Suprapubic skin (tissue), 4 donors: ENCODE data around the gene SERPINA1. TPM values are rescaled to one million over a fixed set of nuclear protein-coding genes. Genes with fewer than 3 reads are reported as not detected.

ENCODE experiments used
- DNase-seq, 2 donors: peaks; one replicate each; pipeline ENCODE4 v3.0.0-alpha.2; 2019; ENCODE audit warnings: low spot score in 2 of 2
- H3K27ac ChIP-seq: fragments of 200-600 bp; sonication (generic); one replicate; pipeline ENCODE4 v1.5.1; 2019
- H3K27me3 ChIP-seq: fragments of 200-600 bp; sonication (generic); one replicate; pipeline ENCODE4 v1.5.1; 2019
- H3K36me3 ChIP-seq: fragments of 200-600 bp; sonication (generic); one replicate; pipeline ENCODE4 v1.5.1; 2019
- H3K4me1 ChIP-seq: fragments of 200-600 bp; sonication (generic); one replicate; pipeline ENCODE4 v1.5.1; 2019
- H3K4me3 ChIP-seq: fragments of 200-600 bp; sonication (generic); one replicate; pipeline ENCODE4 v1.5.1; 2019; ENCODE audit warnings: mild to moderate bottlenecking
- H3K9me3 ChIP-seq: fragments of 200-600 bp; sonication (generic); one replicate; pipeline ENCODE4 v1.5.1; 2019
- EP300 ChIP-seq: sonication (generic); formaldehyde crosslinking; IDR thresholded peaks from one replicate; pipeline ENCODE4 v1.6.1; 2017; ENCODE audit warnings: antibody characterized with exemption
- POLR2A ChIP-seq, 2 donors: fragments of 450-650 bp; IDR thresholded peaks; one replicate each; pipeline ENCODE4 v1.6.1; 2017; ENCODE audit warnings: antibody characterized with exemption in 2 of 2, mild to moderate bottlenecking in 2 of 2, moderate library complexity in 2 of 2
- POLR2AphosphoS5 ChIP-seq, 3 donors: sonication (generic); formaldehyde crosslinking; IDR thresholded peaks; one replicate each; pipeline ENCODE4 v1.6.1; 2017; ENCODE audit warnings: antibody characterized with exemption in 3 of 3
- WGBS: methylation state at CpG from one replicate; pipeline ENCODE4 v1.1.5; 2018; 5-methylcytosine and 5-hydroxymethylcytosine counted together
- total RNA-seq, 4 donors: library from RNA; depleted of rRNA; stranded (reverse); fragments of >200 nt; gene quantifications; one replicate each; pipeline ENCODE4 v1.1.0, GENCODE V29; 2016
- TF ChIP-seq, protein P1 (sequence below), 2 donors: fragments of 200-600 bp in 1 of 2; fragments of 450-650 bp in 1 of 2; sonication (generic) in 1 of 2; IDR thresholded peaks; one replicate each; pipeline ENCODE4 v1.5.1; 2016 to 2019; ENCODE audit warnings: antibody characterized with exemption in 2 of 2, mild to moderate bottlenecking in 1 of 2, moderate library complexity in 1 of 2

The SERPINA1 gene
- total RNA-seq, 4 donors from 2014 or later = 4.7 to 62.4 (median 7.5) TPM

- 87% methylated on average over 10 of the region's 10 CpGs for WGBS
- Histone ChIP-seq H3K4me3 (no peak overlapping the region), H3K27me3 (no peaks in the 10 kb centered on the region), H3K36me3 (no peaks in the 10 kb centered on the region), H3K4me1 (peaks cover 15% of the 10 kb centered on the region), H3K27ac (no peak overlapping the region), H3K9me3 (no peaks in the 10 kb centered on the region)
- TF ChIP-seq POLR2AphosphoS5 (IDR thresholded peaks at IDR 0.05) (no peak), POLR2A (IDR thresholded peaks at IDR 0.05) (no peak), EP300 (no peak)
- TF ChIP-seq, protein P1, sequence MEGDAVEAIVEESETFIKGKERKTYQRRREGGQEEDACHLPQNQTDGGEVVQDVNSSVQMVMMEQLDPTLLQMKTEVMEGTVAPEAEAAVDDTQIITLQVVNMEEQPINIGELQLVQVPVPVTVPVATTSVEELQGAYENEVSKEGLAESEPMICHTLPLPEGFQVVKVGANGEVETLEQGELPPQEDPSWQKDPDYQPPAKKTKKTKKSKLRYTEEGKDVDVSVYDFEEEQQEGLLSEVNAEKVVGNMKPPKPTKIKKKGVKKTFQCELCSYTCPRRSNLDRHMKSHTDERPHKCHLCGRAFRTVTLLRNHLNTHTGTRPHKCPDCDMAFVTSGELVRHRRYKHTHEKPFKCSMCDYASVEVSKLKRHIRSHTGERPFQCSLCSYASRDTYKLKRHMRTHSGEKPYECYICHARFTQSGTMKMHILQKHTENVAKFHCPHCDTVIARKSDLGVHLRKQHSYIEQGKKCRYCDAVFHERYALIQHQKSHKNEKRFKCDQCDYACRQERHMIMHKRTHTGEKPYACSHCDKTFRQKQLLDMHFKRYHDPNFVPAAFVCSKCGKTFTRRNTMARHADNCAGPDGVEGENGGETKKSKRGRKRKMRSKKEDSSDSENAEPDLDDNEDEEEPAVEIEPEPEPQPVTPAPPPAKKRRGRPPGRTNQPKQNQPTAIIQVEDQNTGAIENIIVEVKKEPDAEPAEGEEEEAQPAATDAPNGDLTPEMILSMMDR (IDR thresholded peaks at IDR 0.05) = no peak
- DNase-seq = no peak
Observed at GRCh38 chr14:94389731-94390371, 1.4 kb upstream of the SERPINA1 start.

DNA sequence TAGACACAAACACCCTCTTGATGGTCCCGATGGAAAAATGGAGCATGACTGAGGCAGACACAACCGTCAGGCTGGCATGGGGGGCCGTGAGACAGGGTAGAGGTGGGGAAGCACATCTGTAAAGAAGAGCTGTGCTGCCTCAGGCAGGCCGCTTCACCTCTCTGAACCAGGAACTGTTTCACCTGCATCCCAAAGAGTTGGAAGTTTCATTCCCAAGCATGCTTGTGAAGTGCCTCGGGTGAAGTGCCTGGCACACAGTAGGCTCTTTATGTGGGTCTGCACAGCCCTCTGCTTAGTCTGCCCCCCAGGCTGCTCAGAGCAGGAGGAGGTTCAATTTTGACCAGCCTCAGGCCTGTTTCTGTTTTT lies 685 bp upstream of the SERPINA1 start:
- WGBS = 88% methylated on average over 5 of the region's 5 CpGs
- no peaks in the 10 kb centered on the region for H3K27me3 ChIP-seq
- H3K4me1 ChIP-seq = peaks cover 8% of the 10 kb centered on the region
- H3K9me3 ChIP-seq = no peaks in the 10 kb centered on the region
- no peaks in the 10 kb centered on the region for H3K36me3 ChIP-seq
- no peak for DNase-seq
- H3K4me3 ChIP-seq = no peak overlapping the region
- no peak for TF ChIP-seq POLR2A (IDR thresholded peaks at IDR 0.05)
- TF ChIP-seq EP300 = no peak
- no peak for TF ChIP-seq POLR2AphosphoS5 (IDR thresholded peaks at IDR 0.05)
- TF ChIP-seq, protein P1 (IDR thresholded peaks at IDR 0.05) = no peak
- H3K27ac ChIP-seq = no peak overlapping the region

DNA sequence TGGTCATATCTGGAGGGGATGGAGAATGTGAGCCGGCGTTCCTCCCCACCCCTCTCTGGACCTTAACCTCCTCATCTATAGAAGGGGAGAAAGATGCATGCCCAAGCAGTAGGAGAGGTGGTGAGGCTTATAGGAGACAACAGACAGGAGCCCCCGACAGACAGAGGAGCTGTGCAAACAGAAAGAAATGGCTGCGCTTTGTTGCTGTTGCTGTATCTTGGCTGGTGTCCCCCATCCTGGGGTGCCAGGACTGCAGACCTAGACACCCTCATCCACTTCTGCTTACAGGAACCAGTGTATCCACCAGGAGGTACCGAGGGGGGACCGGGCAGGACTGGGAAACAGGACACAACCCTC lies 397 bp downstream of the SERPINA1 start:
- Histone ChIP-seq H3K4me1 (peaks cover 7% of the 10 kb centered on the region), H3K36me3 (no peaks in the 10 kb centered on the region), H3K9me3 (no peaks in the 10 kb centered on the region), H3K27ac (no peak overlapping the region), H3K4me3 (no peak overlapping the region), H3K27me3 (no peaks in the 10 kb centered on the region)
- WGBS = 85% methylated on average over 6 of the region's 6 CpGs
- no peak for DNase-seq
- TF ChIP-seq EP300 (no peak), POLR2A (IDR thresholded peaks at IDR 0.05) (no peak), POLR2AphosphoS5 (IDR thresholded peaks at IDR 0.05) (no peak)
- TF ChIP-seq, protein P1 (IDR thresholded peaks at IDR 0.05) = no peak

DNA sequence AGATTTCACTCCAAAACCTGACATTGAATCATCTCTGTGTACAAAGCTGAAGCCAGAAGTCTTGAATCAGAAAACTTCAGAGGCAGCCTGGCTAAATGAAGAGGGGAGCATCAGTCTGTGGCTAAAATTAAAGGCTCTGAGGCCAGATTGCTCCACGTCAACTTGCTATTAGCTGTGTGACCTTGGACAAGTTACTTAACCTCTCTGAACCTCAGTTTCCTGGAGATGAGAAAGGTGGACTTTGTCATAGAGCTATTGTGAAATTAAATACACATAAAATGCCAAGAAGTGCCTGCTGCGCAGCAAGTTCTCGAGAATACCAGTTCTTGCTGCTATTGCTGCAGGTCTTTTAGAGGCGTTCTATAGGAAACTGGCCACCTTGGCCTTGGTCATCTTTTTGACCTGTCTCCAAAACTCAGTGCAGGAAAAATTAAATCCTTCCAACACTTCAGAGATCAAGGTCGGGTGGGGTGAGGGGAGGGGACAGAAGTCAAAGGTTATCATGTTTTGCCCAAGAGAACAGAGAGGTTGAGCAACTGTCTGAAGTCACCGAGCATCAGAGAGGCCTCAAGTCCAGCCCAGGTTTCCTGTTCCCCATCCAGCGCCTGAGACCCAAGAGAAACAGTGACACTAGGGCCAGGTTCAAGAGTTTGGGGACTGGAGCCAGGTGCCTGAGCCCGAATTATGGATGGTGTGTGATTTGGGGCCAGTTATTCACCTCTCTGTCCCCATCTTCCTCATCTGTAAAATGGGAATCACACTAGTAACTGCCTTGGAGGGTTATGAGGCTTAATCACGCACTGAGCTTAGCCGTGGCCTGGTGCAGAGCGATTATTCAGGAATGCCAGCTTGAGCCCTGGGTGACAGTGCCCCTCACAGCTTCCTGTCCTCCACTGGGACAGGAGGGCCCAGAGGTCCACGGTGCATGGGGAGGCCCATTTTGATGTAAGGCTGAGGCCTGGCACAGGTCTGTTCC lies 1.1 kb downstream of the SERPINA1 start:
- no peak for TF ChIP-seq POLR2AphosphoS5 (IDR thresholded peaks at IDR 0.05)
- no peak for TF ChIP-seq EP300
- no peak for TF ChIP-seq POLR2A (IDR thresholded peaks at IDR 0.05)
- TF ChIP-seq, protein P1 (IDR thresholded peaks at IDR 0.05) = no peak
- 88% methylated on average over 9 of the region's 12 CpGs for WGBS
- H3K27ac ChIP-seq = no peak overlapping the region
- DNase-seq = no peak
- no peaks in the 10 kb centered on the region for H3K27me3 ChIP-seq
- no peaks in the 10 kb centered on the region for H3K9me3 ChIP-seq
- peaks cover 7% of the 10 kb centered on the region for H3K4me1 ChIP-seq
- H3K4me3 ChIP-seq = no peak overlapping the region
- H3K36me3 ChIP-seq = no peaks in the 10 kb centered on the region
